OCI-M2 (cell line): ENCODE results near the gene PRR5L.
"Not testable (repeated sequence)": the region's sequence is repeated elsewhere in the genome, so short reads cannot be mapped to it uniquely, and the experiment has no call there.

Source experiments
- DNase-seq: peaks from one replicate; lab custom pipeline; 2025; ENCODE audit not compliant: unreplicated experiment; lab: John Stamatoyannopoulos, UW

Gene PRR5L

GRCh38 chr11:36325403-36325802, 29.3 kb downstream of the PRR5L start:
- not testable (repeated sequence) for DNase-seq

GRCh38 chr11:36326524-36327419, 30.7 kb downstream of the PRR5L start:
- no peak for DNase-seq

GRCh38 chr11:36328966-36329673, 33.0 kb downstream of the PRR5L start:
- no peak for DNase-seq

- no peak for DNase-seq
Observed at GRCh38 chr11:36330411-36330810, 34.3 kb downstream of the PRR5L start.

GRCh38 chr11:36333468-36333867, 37.4 kb downstream of the PRR5L start:
- no peak for DNase-seq

- DNase-seq, result no peak
Observed at GRCh38 chr11:36333897-36334296, 37.8 kb downstream of the PRR5L start.

GRCh38 chr11:36339888-36340287, 43.8 kb downstream of the PRR5L start:
- no peak for DNase-seq

GRCh38 chr11:36340897-36341296, 44.8 kb downstream of the PRR5L start:
- DNase-seq, result no peak

- DNase-seq, result no peak
Observed at GRCh38 chr11:36341915-36342314, 45.8 kb downstream of the PRR5L start.

- no peak for DNase-seq
Observed at GRCh38 chr11:36342327-36342726, 46.2 kb downstream of the PRR5L start.

GRCh38 chr11:36343436-36343835, 47.3 kb downstream of the PRR5L start:
- no peak for DNase-seq

GRCh38 chr11:36345084-36345511, 49.0 kb downstream of the PRR5L start:
- no peak for DNase-seq

GRCh38 chr11:36345535-36346141, 49.5 kb downstream of the PRR5L start:
- DNase-seq, result no peak

- DNase-seq, result no peak
Observed at GRCh38 chr11:36346562-36347383, 50.7 kb downstream of the PRR5L start.

- DNase-seq, result no peak
Observed at GRCh38 chr11:36347384-36347906, 51.4 kb downstream of the PRR5L start.

- DNase-seq, result no peak
Observed at GRCh38 chr11:36349351-36350136, 53.5 kb downstream of the PRR5L start.

GRCh38 chr11:36350137-36350513, 54.0 kb downstream of the PRR5L start:
- DNase-seq, result no peak

GRCh38 chr11:36352922-36353321, 56.8 kb downstream of the PRR5L start:
- DNase-seq, result no peak

- no peak for DNase-seq
Observed at GRCh38 chr11:36354221-36355003, 58.3 kb downstream of the PRR5L start.
